Activated CD8-positive, alpha-beta T cell treated with anti-CD3 and anti-CD28 coated beads for 36 hours (primary cell): ENCODE measurements around the gene MED26. TPM values are rescaled to one million over a fixed set of nuclear protein-coding genes. Genes with fewer than 3 reads are reported as not detected.
"Not testable (repeated sequence)": the region's sequence is repeated elsewhere in the genome, so short reads cannot be mapped to it uniquely, and the experiment has no call there.

Source experiments
- ATAC-seq: fragments of 200-7000 bp; cut with Tn5 transposase; one replicate; pipeline ENCODE4 v1.10.0; 2021; ENCODE audit warnings: mild to moderate bottlenecking, moderate library complexity
- CTCF ChIA-PET: fragments of 350-600 bp; sonication (Branson Sonifier 250); formaldehyde crosslinking; loops from one replicate; lab custom pipeline; 2021; ENCODE audit warnings: antibody characterized with exemption; lab: Charles Lee
- POLR2A ChIA-PET: fragments of 350-600 bp; sonication (Branson Sonifier 250); formaldehyde crosslinking; loops from one replicate; lab custom pipeline; 2021; ENCODE audit warnings: antibody characterized with exemption; lab: Charles Lee
- DNase-seq: peaks from one replicate; pipeline ENCODE4 v3.0.0-alpha.2; 2020
- H3K27ac Mint-ChIP-seq: one replicate; pipeline ENCODE4 v1.8.0; 2021; ENCODE audit warnings: mild to moderate bottlenecking, mixed read lengths
- H3K27me3 Mint-ChIP-seq: one replicate; pipeline ENCODE4 v1.8.0; 2021; ENCODE audit warnings: mixed read lengths
- H3K36me3 Mint-ChIP-seq: one replicate; pipeline ENCODE4 v1.8.0; 2021; ENCODE audit warnings: low read depth, mixed read lengths
- H3K4me1 Mint-ChIP-seq: one replicate; pipeline ENCODE4 v1.8.0; 2021; ENCODE audit warnings: low read depth, mixed read lengths
- H3K4me3 Mint-ChIP-seq: one replicate; pipeline ENCODE4 v1.8.0; 2021; ENCODE audit warnings: mild to moderate bottlenecking, moderate library complexity, mixed read lengths
- H3K9me3 Mint-ChIP-seq: one replicate; pipeline ENCODE4 v1.8.0; 2021; ENCODE audit warnings: mixed read lengths
- CTCF ChIP-seq: fragments of 200-600 bp; IDR thresholded peaks from one replicate; pipeline ENCODE4 v1.8.0; 2022; ENCODE audit warnings: antibody characterized with exemption, mild to moderate bottlenecking
- intact Hi-C: fragments of 100-400 bp; cut with micrococcal nuclease; formaldehyde crosslinking; loops from one replicate; pipeline ENCODE4 v1.10.0; 2022
- total RNA-seq, 2 experiments: library from RNA; stranded (reverse); gene quantifications; one replicate each; pipeline ENCODE4 v1.2.3, GENCODE V29; 2021

MED26 gene
- total RNA-seq = 10 to 100 TPM; 14.2 to 19.3 TPM

- POLR2A ChIA-PET = interaction anchor here (0.7 to 6.6 kb wide), 19 partner anchors 10 to 187 kb away, joined by 3 to 93 read pairs (median 5); partner anchors contain the start of genes CHERP, SLC35E1, SMIM7 and TMEM38A
- peak within 1 kb of the TSS; percentile 93 for H3K4me3 Mint-ChIP-seq
- H3K27me3 Mint-ChIP-seq = no peaks in the 10 kb centered on the region
- ATAC-seq (peak; percentile 93), DNase-seq (peak; percentile 96)
- no peak for TF ChIP-seq CTCF
- CTCF ChIA-PET = interaction anchor here (0.9 to 1.4 kb wide), 4 partner anchors 30 to 44 kb away, joined by 3 read pairs; no protein-coding TSS in a partner anchor
- intact Hi-C loops = no loop called here
- H3K27ac Mint-ChIP-seq = peak within 1 kb of the TSS; percentile 100
- H3K4me1 Mint-ChIP-seq = peaks cover 43% of the 10 kb centered on the region
- H3K36me3 Mint-ChIP-seq = peaks cover 50% of the 10 kb centered on the region
- no peaks in the 10 kb centered on the region for H3K9me3 Mint-ChIP-seq
Observed at GRCh38 chr19:16628183-16628983, at the start of gene MED26. MED26 (minus strand) TSS chr19:16628204; CDS start chr19:16627943, 261 bp downstream.

- Mint-ChIP-seq H3K4me1 (no peaks in the 10 kb centered on the region), H3K9me3 (peaks cover 2% of the 10 kb centered on the region), H3K36me3 (peaks cover 2% of the 10 kb centered on the region), H3K4me3 (no peak overlapping the region), H3K27ac (no peak overlapping the region), H3K27me3 (no peaks in the 10 kb centered on the region)
- ATAC-seq (no peak), DNase-seq (no peak)
- intact Hi-C loops = no loop called here
- no peak for TF ChIP-seq CTCF
- CTCF ChIA-PET = interaction anchor here (0.8 to 1.6 kb wide), 2 partner anchors 12 to 38 kb away, joined by 3 read pairs; no protein-coding TSS in a partner anchor
- POLR2A ChIA-PET = no interaction called here
Observed at GRCh38 chr19:16677055-16677454, 49.1 kb upstream of the MED26 start.

DNA sequence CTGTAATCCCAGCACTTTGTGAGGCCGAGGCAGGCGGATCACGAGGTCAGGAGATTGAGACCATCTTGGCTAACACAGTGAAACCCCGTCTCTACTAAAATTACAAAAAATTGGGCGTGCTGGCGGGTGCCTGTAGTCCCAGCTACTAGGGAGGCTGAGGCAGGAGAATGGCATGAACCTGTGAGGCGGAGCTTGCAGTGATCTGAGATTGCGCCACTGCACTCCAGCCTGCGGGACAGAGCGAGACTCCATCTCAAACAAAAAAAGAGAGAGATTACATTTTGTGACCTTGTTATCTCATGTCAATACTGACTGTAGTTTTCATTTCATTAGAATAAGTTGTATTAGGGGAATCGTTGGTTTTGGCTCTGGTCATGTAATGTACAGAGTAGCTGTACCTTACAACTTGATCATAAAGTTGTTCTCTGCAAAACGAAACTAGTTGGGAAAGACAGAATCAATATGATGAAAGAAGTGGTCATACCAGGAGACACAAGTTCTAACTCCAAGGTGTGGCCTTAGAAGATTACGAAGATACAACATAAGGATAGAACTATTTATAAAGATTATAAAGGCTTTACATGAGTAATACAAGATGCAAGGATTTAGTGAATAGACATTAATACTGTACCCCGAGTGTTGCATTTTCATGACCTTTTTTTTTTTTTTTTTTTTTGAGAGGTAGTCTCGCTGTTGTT, 48.2 kb upstream of the MED26 start:
- ATAC-seq = no peak
- Mint-ChIP-seq H3K27me3 (no peaks in the 10 kb centered on the region), H3K27ac (no peak overlapping the region), H3K4me1 (no peaks in the 10 kb centered on the region), H3K36me3 (peaks cover 1% of the 10 kb centered on the region), H3K9me3 (peaks cover 1% of the 10 kb centered on the region), H3K4me3 (no peak overlapping the region)
- no peak for DNase-seq
- no peak for TF ChIP-seq CTCF
- ChIA-PET CTCF (interaction anchor here (1.6 kb wide), 1 partner anchor 13 kb away, joined by 3 read pairs; no protein-coding TSS in a partner anchor), POLR2A (no interaction called here)
- intact Hi-C loops = no loop called here

- DNase-seq, intact Hi-C loops, H3K9me3 Mint-ChIP-seq, H3K4me3 Mint-ChIP-seq, POLR2A ChIA-PET, H3K27ac Mint-ChIP-seq, H3K36me3 Mint-ChIP-seq, ATAC-seq, H3K4me1 Mint-ChIP-seq, CTCF ChIA-PET, H3K27me3 Mint-ChIP-seq: not testable (repeated sequence)
Observed at GRCh38 chr19:16673839-16674238, 45.8 kb upstream of the MED26 start.

GRCh38 chr19:16673231-16673630, 45.2 kb upstream of the MED26 start:
- Mint-ChIP-seq H3K4me3 (no peak overlapping the region), H3K27ac (no peak overlapping the region), H3K36me3 (no peaks in the 10 kb centered on the region), H3K4me1 (no peaks in the 10 kb centered on the region), H3K27me3 (no peaks in the 10 kb centered on the region), H3K9me3 (no peaks in the 10 kb centered on the region)
- ChIA-PET POLR2A (no interaction called here), CTCF (interaction anchor here (1.6 kb wide), 1 partner anchor 41 kb away, joined by 5 read pairs; no protein-coding TSS in a partner anchor)
- DNase-seq = no peak
- no peak for TF ChIP-seq CTCF
- no peak for ATAC-seq
- intact Hi-C loops = no loop called here
